H9 (cell line): ENCODE data around the gene CEP68. TPM values are rescaled to one million over a fixed set of nuclear protein-coding genes. Genes with fewer than 3 reads are reported as not detected.
A peak's percentile ranks its signal among the peaks of the same experiment; 100 is the strongest.

Experiments
- DNase-seq: peaks from one replicate; pipeline ENCODE4 v3.0.0-alpha.2; 2017
- H2AFZ ChIP-seq: one replicate; pipeline ENCODE4 v1.6.1; 2013; ENCODE audit warnings: mild to moderate bottlenecking, low read length, control low read depth, moderate library complexity
- H2AK5ac ChIP-seq: 2 replicates; pipeline ENCODE4 v1.6.1; 2013; ENCODE audit warnings: low read length, control low read depth, mixed read lengths; ENCODE audit not compliant: insufficient read length
- H2BK120ac ChIP-seq: one replicate; pipeline ENCODE4 v1.6.1; 2013; ENCODE audit warnings: low read depth, mild to moderate bottlenecking, low read length, control low read depth, inconsistent platforms; ENCODE audit not compliant: poor library complexity, severe bottlenecking
- H2BK12ac ChIP-seq: 2 replicates; pipeline ENCODE4 v1.6.1; 2013; ENCODE audit warnings: low read length, control low read depth, mixed read lengths, low read depth; ENCODE audit not compliant: insufficient read length
- H2BK15ac ChIP-seq: 2 replicates; pipeline ENCODE4 v1.6.1; 2013; ENCODE audit warnings: low read depth, low read length, control low read depth
- H2BK20ac ChIP-seq: one replicate; pipeline ENCODE4 v1.6.1; 2013; ENCODE audit warnings: low read depth, mild to moderate bottlenecking, low read length, control low read depth, inconsistent platforms; ENCODE audit not compliant: poor library complexity, severe bottlenecking
- H2BK5ac ChIP-seq: 2 replicates; pipeline ENCODE4 v1.6.1; 2013; ENCODE audit warnings: low read length, control low read depth, mixed read lengths; ENCODE audit not compliant: insufficient read length
- H3K14ac ChIP-seq: 2 replicates; pipeline ENCODE4 v1.6.1; 2013; ENCODE audit warnings: low read length, control low read depth; ENCODE audit not compliant: insufficient read depth
- H3K18ac ChIP-seq: 2 replicates; pipeline ENCODE4 v1.6.1; 2013; ENCODE audit warnings: low read depth, mild to moderate bottlenecking, mixed read lengths, low read length, control low read depth; ENCODE audit not compliant: insufficient read length
- H3K23ac ChIP-seq: 2 replicates; pipeline ENCODE4 v1.6.1; 2013; ENCODE audit warnings: low read length, control low read depth, mixed read lengths, low read depth; ENCODE audit not compliant: insufficient read length
- H3K23me2 ChIP-seq: 2 replicates; pipeline ENCODE4 v1.6.1; 2013; ENCODE audit warnings: low read depth, mild to moderate bottlenecking, mixed read lengths, low read length, control low read depth; ENCODE audit not compliant: insufficient read length, poor library complexity, severe bottlenecking
- H3K27ac ChIP-seq: 2 replicates; pipeline ENCODE4 v1.5.1; 2013; ENCODE audit warnings: low read length, control low read depth, mixed read lengths, low read depth; ENCODE audit not compliant: insufficient read length
- H3K27me3 ChIP-seq: 2 replicates; pipeline ENCODE4 v1.6.1; 2013; ENCODE audit warnings: low read length, control low read depth, inconsistent platforms; ENCODE audit not compliant: insufficient read depth
- H3K4ac ChIP-seq: 2 replicates; pipeline ENCODE4 v1.6.1; 2013; ENCODE audit warnings: low read depth, mild to moderate bottlenecking, control low read depth, inconsistent platforms, low read length, moderate library complexity
- H3K4me1 ChIP-seq: 2 replicates; pipeline ENCODE4 v1.6.1; 2013; ENCODE audit warnings: low read length, control low read depth, inconsistent platforms; ENCODE audit not compliant: insufficient read depth
- H3K4me2 ChIP-seq: 2 replicates; pipeline ENCODE4 v1.6.1; 2013; ENCODE audit warnings: low read length, control low read depth, mixed read lengths; ENCODE audit not compliant: insufficient read length, insufficient read depth
- H3K56ac ChIP-seq: 2 replicates; pipeline ENCODE4 v1.6.1; 2013; ENCODE audit warnings: low read depth, mild to moderate bottlenecking, mixed read lengths, low read length, control low read depth; ENCODE audit not compliant: insufficient read length
- H3K79me1 ChIP-seq: 2 replicates; pipeline ENCODE4 v1.6.1; 2013; ENCODE audit warnings: low read depth, mild to moderate bottlenecking, moderate library complexity, low read length, control low read depth, inconsistent platforms; ENCODE audit not compliant: insufficient read depth, poor library complexity, severe bottlenecking
- H3K79me2 ChIP-seq: 2 replicates; pipeline ENCODE4 v1.6.1; 2013; ENCODE audit warnings: low read length, control low read depth, inconsistent platforms; ENCODE audit not compliant: insufficient read depth
- H3K9ac ChIP-seq: 2 replicates; pipeline ENCODE4 v1.6.1; 2013; ENCODE audit warnings: low read length, control low read depth, mixed read lengths; ENCODE audit not compliant: insufficient read length; ENCODE audit errors: extremely low read depth
- H3K9me3 ChIP-seq: one replicate; pipeline ENCODE4 v1.6.1; 2013; ENCODE audit warnings: low read depth, low read length, inconsistent platforms; ENCODE audit not compliant: control insufficient read depth
- H3T11ph ChIP-seq: one replicate; pipeline ENCODE4 v1.6.1; 2013; ENCODE audit warnings: mild to moderate bottlenecking, low read length, control low read depth, inconsistent platforms
- H4K20me1 ChIP-seq: one replicate; pipeline ENCODE4 v1.6.1; 2013; ENCODE audit not compliant: control insufficient read depth, insufficient read length, insufficient read depth
- H4K5ac ChIP-seq: 2 replicates; pipeline ENCODE4 v1.6.1; 2013; ENCODE audit warnings: low read depth, mild to moderate bottlenecking, mixed read lengths, low read length, control low read depth; ENCODE audit not compliant: insufficient read length
- H4K8ac ChIP-seq: replicated peaks from 2 replicates; pipeline ENCODE4 v1.6.1; 2013; ENCODE audit warnings: low read length, control low read depth, mixed read lengths, low read depth; ENCODE audit not compliant: insufficient read length
- H4K91ac ChIP-seq: 2 replicates; pipeline ENCODE4 v1.6.1; 2013; ENCODE audit warnings: low read depth, mild to moderate bottlenecking, moderate library complexity, mixed read lengths, low read length, control low read depth; ENCODE audit not compliant: insufficient read length
- H3K27ac Mint-ChIP-seq, 3 experiments: 2 replicates in 2 of 3; 3 replicates in 1 of 3; pipeline ENCODE4 v1.8.0; 2020 to 2021; ENCODE audit warnings: mixed read lengths in 3 of 3, mild to moderate bottlenecking in 1 of 3, moderate library complexity in 1 of 3
- H3K27me3 Mint-ChIP-seq: 2 replicates; pipeline ENCODE4 v1.8.0; 2021; ENCODE audit warnings: low read depth, mild to moderate bottlenecking, moderate library complexity, mixed read lengths
- H3K36me3 Mint-ChIP-seq, 3 experiments: 2 replicates in 2 of 3; 3 replicates in 1 of 3; pipeline ENCODE4 v1.8.0; 2020 to 2021; ENCODE audit warnings: low read depth in 3 of 3, mixed read lengths in 3 of 3; ENCODE audit not compliant: insufficient read depth in 1 of 3
- H3K4me1 Mint-ChIP-seq, 2 experiments: 2 replicates each; pipeline ENCODE4 v1.8.0; 2020; ENCODE audit warnings: mixed read lengths in 2 of 2
- H3K4me3 Mint-ChIP-seq, 2 experiments: 2 replicates in 1 of 2; 3 replicates in 1 of 2; pipeline ENCODE4 v1.8.0; 2020 to 2021; ENCODE audit warnings: mild to moderate bottlenecking in 2 of 2, mixed read lengths in 2 of 2, moderate library complexity in 1 of 2
- H3K9me3 Mint-ChIP-seq, 2 experiments: 2 replicates in 1 of 2; 3 replicates in 1 of 2; pipeline ENCODE4 v1.8.0; 2020; ENCODE audit warnings: mild to moderate bottlenecking in 2 of 2, mixed read lengths in 2 of 2, moderate library complexity in 1 of 2
- CTCF ChIP-seq: fragments of 200-600 bp; sonication (generic); conservative IDR thresholded peaks from 3 replicates; pipeline ENCODE4 v1.8.0; 2021; ENCODE audit warnings: antibody characterized with exemption, mild to moderate bottlenecking
- WGBS: extraction: QIAGEN DNeasy Blood & Tissue Kit; methylation state at CpG from one replicate; pipeline ENCODE4 v1.1.7; 2013; ENCODE audit warnings: missing lambda C conversion rate, low lambda C conversion rate, mixed read lengths; ENCODE audit not compliant: insufficient read length; ENCODE audit errors: extremely low coverage; 5-methylcytosine and 5-hydroxymethylcytosine counted together
- total RNA-seq: library from RNA; stranded (reverse); gene quantifications from 2 replicates; pipeline ENCODE4 v1.2.1, GENCODE V29; 2021

The CEP68 gene
- total RNA-seq, 1 experiment from 2014 or later = 20.2 TPM

DNA sequence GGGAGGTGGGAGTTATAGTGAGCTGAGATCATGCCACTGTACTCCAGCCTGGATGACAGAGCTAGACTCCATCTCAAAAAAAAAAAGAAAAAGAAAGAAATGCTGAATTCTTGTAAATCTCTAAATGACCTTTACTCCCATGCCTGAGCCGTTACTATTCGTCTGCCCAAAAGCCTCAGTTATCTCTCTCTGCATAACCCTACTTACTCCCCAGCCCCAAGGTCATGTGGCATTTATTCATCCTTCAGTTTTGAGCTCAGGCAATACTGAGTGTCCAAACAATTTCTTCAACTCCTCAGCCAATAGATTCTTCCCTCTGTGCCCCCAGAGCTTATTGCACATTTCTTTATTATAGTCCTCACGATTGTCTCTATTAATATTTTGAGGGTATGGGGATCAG, 44.9 kb downstream of the CEP68 start:
- Mint-ChIP-seq H3K4me3 (no peak overlapping the region), H3K27me3 (no peaks in the 10 kb centered on the region), H3K4me1 (no peaks in the 10 kb centered on the region), H3K36me3 (peaks cover 15 to 52% (median 40%) of the 10 kb centered on the region in 3 experiments; a peak in 6 of 7 replicates), H3K27ac (peak overlapping the region in 1 of 3 experiments; percentile 53; a peak in 2 of 7 replicates), H3K9me3 (no peaks in the 10 kb centered on the region)
- Histone ChIP-seq H2BK20ac (no peak overlapping the region), H4K91ac (no peak overlapping the region), H3K79me1 (peaks cover 5% of the 10 kb centered on the region), H2BK5ac (no peak overlapping the region), H3K27ac (no peak overlapping the region), H3K9ac (no peak overlapping the region), H3K18ac (no peak overlapping the region), H4K5ac (no peak overlapping the region), H3K79me2 (no peaks in the 10 kb centered on the region; the same call in 1 of the 2 replicates), H2AK5ac (no peak overlapping the region), H3K27me3 (no peaks in the 10 kb centered on the region), H2BK12ac (no peak overlapping the region), H4K20me1 (no peaks in the 10 kb centered on the region), H3K56ac (no peak overlapping the region), H3K23me2 (no peaks in the 10 kb centered on the region), H2AFZ (no peak overlapping the region), H2BK120ac (no peak overlapping the region), H3K23ac (no peak overlapping the region), H3T11ph (no peak overlapping the region), H2BK15ac (no peak overlapping the region), H3K4me2 (no peak overlapping the region), H3K9me3 (no peaks in the 10 kb centered on the region), H3K4me1 (no peaks in the 10 kb centered on the region), H4K8ac (no peak overlapping the region), H3K4ac (no peak overlapping the region), H3K14ac (no peak overlapping the region)
- no CpG with 5 or more reads among the region's 3 CpGs for WGBS
- no peak for TF ChIP-seq CTCF
- no peak for DNase-seq
